Stomach (tissue), 4 donors: Measurements from ENCODE around the gene IQCH.

ENCODE experiments used
- CTCF ChIP-seq, 7 experiments: fragments of 450-650 bp in 4 of 7; fragments of 200-600 bp in 3 of 7; sonication (generic) in 3 of 7; IDR thresholded peaks; one replicate each; pipeline ENCODE4 v1.5.1; 2016 to 2019; ENCODE audit warnings: antibody characterized with exemption in 7 of 7, control low read depth in 2 of 7, mild to moderate bottlenecking in 1 of 7
- EP300 ChIP-seq: sonication (generic); formaldehyde crosslinking; IDR thresholded peaks from one replicate; pipeline ENCODE4 v1.6.1; 2017; ENCODE audit warnings: antibody characterized with exemption
- POLR2A ChIP-seq, 4 donors: fragments of 450-650 bp; IDR thresholded peaks; one replicate each; pipeline ENCODE4 v1.6.1; 2016; ENCODE audit warnings: antibody characterized with exemption in 4 of 4, control low read depth in 2 of 4, mild to moderate bottlenecking in 1 of 4, moderate library complexity in 1 of 4
- POLR2AphosphoS5 ChIP-seq, 3 donors: sonication (generic); formaldehyde crosslinking; IDR thresholded peaks; one replicate each; pipeline ENCODE4 v1.6.1; 2016; ENCODE audit warnings: antibody characterized with exemption in 3 of 3

GRCh38 chr15:67358812-67359211, 104.2 kb downstream of the IQCH start:
- TF ChIP-seq POLR2AphosphoS5 (IDR thresholded peaks at IDR 0.05): no peak
- TF ChIP-seq CTCF (IDR thresholded peaks at IDR 0.05): no peak
- no peak for TF ChIP-seq EP300
- TF ChIP-seq POLR2A (IDR thresholded peaks at IDR 0.05): no peak
